Hepatocyte (in vitro differentiated cells): ENCODE results near the gene RALGAPA2.

ENCODE experiments used
- EZH2 ChIP-seq: fragments of 200-600 bp; sonication (generic); IDR thresholded peaks from 2 replicates; pipeline ENCODE4 v1.6.1; 2016; ENCODE audit warnings: antibody characterized with exemption, mild to moderate bottlenecking, borderline replicate concordance
- TF ChIP-seq, protein P1 (sequence below): fragments of 200-600 bp; sonication (generic); IDR thresholded peaks from 2 replicates; pipeline ENCODE4 v1.5.1; 2016; ENCODE audit warnings: antibody characterized with exemption, mild to moderate bottlenecking; ENCODE audit not compliant: poor library complexity

DNA sequence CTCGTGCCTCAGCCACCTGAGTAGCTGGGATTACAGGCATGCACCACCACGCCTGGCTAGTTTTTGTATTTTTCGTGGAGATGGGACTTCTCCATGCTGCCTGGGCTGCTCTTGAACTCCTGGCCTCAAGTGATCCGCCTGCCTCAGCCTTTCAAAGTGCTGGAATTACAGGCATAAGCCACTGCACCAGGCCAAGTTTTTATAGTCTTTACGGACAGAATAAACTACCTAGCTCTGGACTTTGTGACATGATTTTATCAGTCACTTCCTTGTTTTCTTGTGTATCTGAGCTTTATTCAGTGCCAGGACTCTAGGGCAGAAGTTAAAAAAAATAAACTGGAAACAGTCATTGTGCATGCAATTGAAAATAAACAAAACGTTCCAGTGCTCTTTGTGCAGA is 46.7 kb upstream of the RALGAPA2 start:
- TF ChIP-seq, protein P1, sequence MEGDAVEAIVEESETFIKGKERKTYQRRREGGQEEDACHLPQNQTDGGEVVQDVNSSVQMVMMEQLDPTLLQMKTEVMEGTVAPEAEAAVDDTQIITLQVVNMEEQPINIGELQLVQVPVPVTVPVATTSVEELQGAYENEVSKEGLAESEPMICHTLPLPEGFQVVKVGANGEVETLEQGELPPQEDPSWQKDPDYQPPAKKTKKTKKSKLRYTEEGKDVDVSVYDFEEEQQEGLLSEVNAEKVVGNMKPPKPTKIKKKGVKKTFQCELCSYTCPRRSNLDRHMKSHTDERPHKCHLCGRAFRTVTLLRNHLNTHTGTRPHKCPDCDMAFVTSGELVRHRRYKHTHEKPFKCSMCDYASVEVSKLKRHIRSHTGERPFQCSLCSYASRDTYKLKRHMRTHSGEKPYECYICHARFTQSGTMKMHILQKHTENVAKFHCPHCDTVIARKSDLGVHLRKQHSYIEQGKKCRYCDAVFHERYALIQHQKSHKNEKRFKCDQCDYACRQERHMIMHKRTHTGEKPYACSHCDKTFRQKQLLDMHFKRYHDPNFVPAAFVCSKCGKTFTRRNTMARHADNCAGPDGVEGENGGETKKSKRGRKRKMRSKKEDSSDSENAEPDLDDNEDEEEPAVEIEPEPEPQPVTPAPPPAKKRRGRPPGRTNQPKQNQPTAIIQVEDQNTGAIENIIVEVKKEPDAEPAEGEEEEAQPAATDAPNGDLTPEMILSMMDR = no peak
- no peak for TF ChIP-seq EZH2
